HepG2 (cell line): ENCODE results near the gene JADE3. TPM values are rescaled to one million over a fixed set of nuclear protein-coding genes. Genes with fewer than 3 reads are reported as not detected.

Experiments
- AGO1 ChIP-seq: fragments of 200-400 bp; formaldehyde crosslinking; IDR thresholded peaks from 2 replicates; pipeline ENCODE4 v1.6.1; 2017; ENCODE audit warnings: mild to moderate bottlenecking, low read depth, low read length, moderate library complexity; ENCODE audit not compliant: poor library complexity, severe bottlenecking
- EP300 ChIP-seq, 3 experiments: sonication (generic) in 1 of 3; formaldehyde crosslinking in 1 of 3; IDR thresholded peaks; 2 replicates each; pipeline versions ENCODE4 v1.5.1 to v1.6.1; 2011 to 2020; ENCODE audit warnings: low read depth in 2 of 3, low read length in 2 of 3, borderline replicate concordance in 1 of 3, improper control_type of control experiment in 1 of 3, mild to moderate bottlenecking in 1 of 3, missing genetic modification reagents in 1 of 3, moderate library complexity in 1 of 3
- FOXO1 ChIP-seq: sonication (generic); formaldehyde crosslinking; IDR thresholded peaks from 2 replicates; pipeline ENCODE4 v1.4.0; 2020; ENCODE audit warnings: missing genetic modification reagents
- FOXP4 ChIP-seq: sonication (generic); formaldehyde crosslinking; IDR thresholded peaks from 2 replicates; pipeline ENCODE4 v1.4.0; 2020; ENCODE audit warnings: missing genetic modification reagents
- GTF2F1 ChIP-seq: fragments of 150-350 bp; IDR thresholded peaks from 2 replicates; pipeline ENCODE4 v1.6.1; 2014; ENCODE audit warnings: low read length
- HNF1A ChIP-seq, 2 experiments: sonication (generic) in 1 of 2; formaldehyde crosslinking in 1 of 2; IDR thresholded peaks; 2 replicates each; pipeline versions ENCODE4 v1.4.0 to v1.6.1; 2016 to 2020; ENCODE audit warnings: borderline replicate concordance in 1 of 2, low read depth in 1 of 2, mild to moderate bottlenecking in 1 of 2, missing genetic modification reagents in 1 of 2
- JDP2 ChIP-seq: sonication (generic); formaldehyde crosslinking; IDR thresholded peaks from 2 replicates; pipeline ENCODE4 v1.8.1; 2022; ENCODE audit warnings: missing genetic modification reagents, borderline replicate concordance
- NFIB ChIP-seq: sonication (generic); formaldehyde crosslinking; IDR thresholded peaks from 2 replicates; pipeline ENCODE4 v1.9.0; 2021; ENCODE audit warnings: missing genetic modification reagents, mild to moderate bottlenecking, borderline replicate concordance
- RAD21 ChIP-seq: fragments of 450-650 bp; formaldehyde crosslinking; IDR thresholded peaks from 2 replicates; pipeline ENCODE4 v1.5.0; 2020; ENCODE audit warnings: mild to moderate bottlenecking
- SP5 ChIP-seq: IDR thresholded peaks from 2 replicates; pipeline ENCODE4 v1.6.1; 2016; ENCODE audit warnings: low read depth, borderline replicate concordance
- SUZ12 ChIP-seq: fragments of 150-350 bp; IDR thresholded peaks from 2 replicates; pipeline ENCODE4 v1.6.1; 2014; ENCODE audit warnings: low read depth, low read length
- TOPORS ChIP-seq: sonication (generic); formaldehyde crosslinking; IDR thresholded peaks from 2 replicates; pipeline ENCODE4 v1.8.0; 2023; ENCODE audit warnings: mild to moderate bottlenecking, missing genetic modification reagents
- TRIM22 ChIP-seq: fragments of 450-650 bp; IDR thresholded peaks from 2 replicates; pipeline ENCODE4 v1.6.1; 2017
- TRIM24 ChIP-seq: sonication (generic); formaldehyde crosslinking; IDR thresholded peaks from 2 replicates; pipeline ENCODE4 v1.8.0; 2022; ENCODE audit warnings: mild to moderate bottlenecking, missing genetic modification reagents
- U2AF2 ChIP-seq: fragments of 200-400 bp; formaldehyde crosslinking; IDR thresholded peaks from 2 replicates; pipeline ENCODE4 v1.6.1; 2017; ENCODE audit warnings: low read depth, mild to moderate bottlenecking, low read length
- ZBTB38 ChIP-seq: sonication (generic); formaldehyde crosslinking; IDR thresholded peaks from 2 replicates; pipeline ENCODE4 v1.5.1; 2020; ENCODE audit warnings: mild to moderate bottlenecking, missing genetic modification reagents
- ZNF20 ChIP-seq: sonication (generic); formaldehyde crosslinking; IDR thresholded peaks from 2 replicates; pipeline ENCODE4 v1.4.0; 2020; ENCODE audit warnings: mild to moderate bottlenecking, moderate library complexity, missing genetic modification reagents
- ZNF512 ChIP-seq: sonication (generic); formaldehyde crosslinking; IDR thresholded peaks from 2 replicates; pipeline ENCODE4 v1.4.0; 2020; ENCODE audit warnings: mild to moderate bottlenecking, missing genetic modification reagents
- ZNF598 ChIP-seq: sonication (generic); formaldehyde crosslinking; IDR thresholded peaks from 2 replicates; pipeline ENCODE4 v1.5.1; 2020; ENCODE audit warnings: mild to moderate bottlenecking, missing genetic modification reagents, borderline replicate concordance
- ZNF605 ChIP-seq: sonication (generic); formaldehyde crosslinking; IDR thresholded peaks from 2 replicates; pipeline ENCODE4 v1.8.0; 2022; ENCODE audit warnings: mild to moderate bottlenecking, missing genetic modification reagents
- ZNF660 ChIP-seq: sonication (generic); formaldehyde crosslinking; IDR thresholded peaks from 2 replicates; pipeline ENCODE4 v1.5.1; 2020; ENCODE audit warnings: mild to moderate bottlenecking, low read depth, missing genetic modification reagents, borderline replicate concordance
- polyA plus RNA-seq, 8 experiments: library from polyadenylated mRNA; depleted of rRNA in 3 of 8; stranded (reverse) in 7 of 8; unstranded in 1 of 8; fragments of >200 nt; fragmentation: Illumina TruSeq in 4 of 8; extraction: Trizol in 4 of 8; gene quantifications; 2 replicates each; pipeline versions ENCODE4 v1.2.1 to v1.2.3, GENCODE V29; 2011 to 2016; ENCODE audit warnings: low read depth in 4 of 8, missing spikeins in 1 of 8, mixed read lengths in 1 of 8; ENCODE audit not compliant: insufficient read depth in 1 of 8
- total RNA-seq, 5 experiments: library from RNA; depleted of rRNA; stranded (reverse); fragments of >200 nt; fragmentation: Illumina TruSeq; extraction: Trizol; gene quantifications; 2 replicates each; pipeline ENCODE4 v1.2.3, GENCODE V29; 2016; ENCODE audit warnings: low read depth in 1 of 5

The JADE3 gene
- total and polyA plus RNA-seq, 2 of the 13 experiments (the other 11 are each of a cell fraction or from before 2014, with no cell fraction given), result 7.7 to 7.8 TPM

GRCh38 chrX:46953597-46953996 is 41.4 kb downstream of the JADE3 start (continued):
- TF ChIP-seq HNF1A (IDR thresholded peaks at IDR 0.05; ENCODE audit: low read depth) (no peak), HNF1A (CRISPR knock-in tag; IDR thresholded peaks at IDR 0.05; ENCODE audit: borderline replicate concordance) (no peak), U2AF2 (no peak), NFIB (no peak), TRIM22 (no peak), FOXO1 (CRISPR knock-in tag) (peak; percentile 44; the same call in 1 of the 2 replicates), TRIM24 (CRISPR knock-in tag) (no peak), ZBTB38 (CRISPR knock-in tag) (no peak), EP300 (IDR thresholded peaks at IDR 0.05; ENCODE audit: low read depth in 2 of 2, low read length in 2 of 2) (peak in 1 of 2 experiments; percentile 19; a peak in 1 of 4 replicates), EP300 (CRISPR knock-in tag; IDR thresholded peaks at IDR 0.05; ENCODE audit: borderline replicate concordance) (no peak), JDP2 (no peak), GTF2F1 (no peak), TOPORS (CRISPR knock-in tag) (no peak), ZNF660 (no peak), FOXP4 (CRISPR knock-in tag) (peak; percentile 38; the same call in 1 of the 2 replicates), AGO1 (no peak), SP5 (0 out of 2 replicates have a peak, but pooled peaks have one; percentile 27), ZNF512 (CRISPR knock-in tag) (no peak), ZNF598 (no peak), RAD21 (CRISPR knock-in tag) (no peak), ZNF20 (CRISPR knock-in tag) (no peak), SUZ12 (no peak), ZNF605 (CRISPR knock-in tag) (no peak)
